ENCODE results near the gene HSPG2. TPM values are rescaled to one million over a fixed set of nuclear protein-coding genes. Genes with fewer than 3 reads are reported as not detected.

The HSPG2 gene
- total RNA-seq, 4 donors from 2014 or later = 75.7 to 239 (median 96.8) TPM

DNA sequence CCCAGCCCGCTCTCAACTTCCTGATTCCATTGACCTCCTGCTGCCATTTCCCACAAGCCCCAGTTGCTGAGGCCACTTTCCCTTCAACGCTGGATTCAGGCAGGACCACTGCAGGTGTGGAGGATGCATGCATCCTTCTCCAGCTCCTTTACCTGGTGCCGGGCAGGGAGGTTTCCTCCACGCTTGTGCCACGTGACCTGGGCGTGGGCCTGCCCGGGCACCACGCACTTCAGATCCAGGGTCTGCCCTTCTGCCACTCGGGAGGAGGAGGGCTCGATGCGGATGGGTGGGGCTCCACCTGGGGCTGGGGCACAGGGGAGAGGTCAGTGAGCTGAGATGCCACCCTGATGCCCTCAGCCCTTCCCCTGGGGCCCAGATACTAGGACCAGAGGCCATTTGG lies 93.1 kb downstream of the HSPG2 start:
- H3K36me3 ChIP-seq = peaks cover 80 to 83% of the 10 kb centered on the region in 2 donors
- WGBS, 2 donors = 91 to 94% methylated on average over 5 to 8 of the region's 11 CpGs
- no peaks in the 10 kb centered on the region for H3K9me3 ChIP-seq
- TF ChIP-seq CTCF (IDR thresholded peaks at IDR 0.05) (no peak), POLR2A (IDR thresholded peaks at IDR 0.05) (no peak)
- no peak overlapping the region for H3K4me3 ChIP-seq (replicated peaks in 1 of 3)
- no peaks in the 10 kb centered on the region for H3K27me3 ChIP-seq
- no peak overlapping the region for H3K27ac ChIP-seq
- intact Hi-C loops (cut with DNase I) = no loop called here
- no peaks in the 10 kb centered on the region for H3K4me1 ChIP-seq
- DNase-seq = no peak

- TF ChIP-seq POLR2A (IDR thresholded peaks at IDR 0.05) = no peak
- 94 to 97% methylated on average over 9 to 12 of the region's 13 CpGs for WGBS, 2 donors
- intact Hi-C loops (cut with DNase I) = no loop called here
- Histone ChIP-seq H3K4me1 (no peaks in the 10 kb centered on the region), H3K36me3 (peaks cover 79 to 83% of the 10 kb centered on the region in 2 donors), H3K4me3 (replicated peaks in 1 of 3) (no peak overlapping the region), H3K9me3 (no peaks in the 10 kb centered on the region), H3K27ac (no peak overlapping the region), H3K27me3 (no peaks in the 10 kb centered on the region)
- no peak for DNase-seq
Observed at GRCh38 chr1:21843208-21843607, 93.9 kb downstream of the HSPG2 start.

DNA sequence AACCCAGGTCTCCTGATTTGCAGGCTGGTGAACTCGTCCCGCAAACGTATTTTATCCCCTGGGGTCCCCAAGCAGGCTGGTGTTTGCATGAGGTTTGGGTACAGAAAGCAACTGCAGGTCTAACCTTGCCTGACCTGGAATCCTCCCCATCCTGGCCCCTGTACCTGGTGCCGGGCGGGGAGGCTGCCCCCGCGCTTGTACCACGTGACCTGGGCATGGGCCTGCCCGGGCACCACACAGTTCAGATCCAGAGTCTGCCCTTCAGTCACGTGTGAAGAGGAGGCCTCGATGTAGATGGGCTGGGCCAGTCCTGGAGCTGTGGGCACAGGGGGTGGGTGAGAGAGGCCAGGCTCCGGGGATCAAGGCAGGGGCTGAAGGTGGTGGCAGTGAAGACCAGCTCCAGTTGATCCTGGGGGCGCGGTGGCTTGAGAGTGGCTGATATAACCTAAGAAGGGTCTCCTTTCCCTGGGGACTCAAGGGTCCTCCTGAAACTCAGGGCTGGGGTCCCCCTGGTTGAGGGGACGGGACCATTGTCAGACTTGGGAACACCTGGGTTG lies 94.4 kb downstream of the HSPG2 start:
- Histone ChIP-seq H3K4me3 (replicated peaks in 1 of 3) (no peak overlapping the region), H3K4me1 (no peaks in the 10 kb centered on the region), H3K27ac (no peak overlapping the region), H3K27me3 (no peaks in the 10 kb centered on the region), H3K9me3 (no peaks in the 10 kb centered on the region), H3K36me3 (peaks cover 77 to 79% of the 10 kb centered on the region in 2 donors)
- intact Hi-C loops (cut with DNase I) = no loop called here
- TF ChIP-seq CTCF (IDR thresholded peaks at IDR 0.05) (no peak), POLR2A (IDR thresholded peaks at IDR 0.05) (no peak)
- no peak for DNase-seq
- WGBS, 2 donors = 87 to 92% methylated on average over 9 to 15 of the region's 15 CpGs

- no peak overlapping the region for H3K27ac ChIP-seq
- no peaks in the 10 kb centered on the region for H3K9me3 ChIP-seq
- 89 to 93% methylated on average over 11 to 18 of the region's 21 CpGs for WGBS, 2 donors
- intact Hi-C loops (cut with DNase I) = no loop called here
- H3K4me3 ChIP-seq (replicated peaks in 1 of 3) = no peak overlapping the region
- no peaks in the 10 kb centered on the region for H3K4me1 ChIP-seq
- DNase-seq = no peak
- no peaks in the 10 kb centered on the region for H3K27me3 ChIP-seq
- TF ChIP-seq POLR2A (IDR thresholded peaks at IDR 0.05) (no peak), CTCF (IDR thresholded peaks at IDR 0.05) (no peak)
- H3K36me3 ChIP-seq = peaks cover 77 to 79% of the 10 kb centered on the region in 2 donors
Observed at GRCh38 chr1:21841852-21842466, 95.2 kb downstream of the HSPG2 start.

DNA sequence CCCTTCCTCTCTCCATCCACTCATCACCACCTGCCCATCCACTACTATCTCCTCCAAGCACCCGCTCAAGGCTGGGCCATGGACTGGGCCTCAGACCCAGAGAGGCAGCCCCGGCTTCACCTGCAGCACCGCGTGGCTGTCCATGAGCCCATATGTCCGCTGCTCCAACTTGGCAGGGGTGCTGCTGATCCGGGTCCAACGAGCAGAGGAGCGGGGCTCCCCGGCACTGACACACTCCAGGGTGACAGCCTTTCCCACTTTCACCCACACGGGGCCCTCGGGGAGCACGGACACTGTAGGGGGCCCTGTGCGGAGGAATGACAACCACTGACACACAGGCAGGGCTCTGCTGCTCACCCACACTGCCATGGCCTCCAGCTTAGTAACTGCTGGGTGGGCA lies 96.1 kb downstream of the HSPG2 start:
- no peak for DNase-seq
- TF ChIP-seq CTCF (IDR thresholded peaks at IDR 0.05) (no peak), POLR2A (IDR thresholded peaks at IDR 0.05) (no peak)
- H3K9me3 ChIP-seq = no peaks in the 10 kb centered on the region
- no peak overlapping the region for H3K27ac ChIP-seq
- intact Hi-C loops (cut with DNase I) = no loop called here
- no peaks in the 10 kb centered on the region for H3K27me3 ChIP-seq
- H3K36me3 ChIP-seq = peaks cover 76 to 79% of the 10 kb centered on the region in 2 donors
- WGBS, 2 donors = 92 to 94% methylated on average over 5 to 10 of the region's 13 CpGs
- no peaks in the 10 kb centered on the region for H3K4me1 ChIP-seq
- H3K4me3 ChIP-seq (replicated peaks in 1 of 3) = no peak overlapping the region

Data from thyroid gland (tissue), 4 donors.